ENCODE results near the gene PLEKHG7.

The PLEKHG7 gene

DNA sequence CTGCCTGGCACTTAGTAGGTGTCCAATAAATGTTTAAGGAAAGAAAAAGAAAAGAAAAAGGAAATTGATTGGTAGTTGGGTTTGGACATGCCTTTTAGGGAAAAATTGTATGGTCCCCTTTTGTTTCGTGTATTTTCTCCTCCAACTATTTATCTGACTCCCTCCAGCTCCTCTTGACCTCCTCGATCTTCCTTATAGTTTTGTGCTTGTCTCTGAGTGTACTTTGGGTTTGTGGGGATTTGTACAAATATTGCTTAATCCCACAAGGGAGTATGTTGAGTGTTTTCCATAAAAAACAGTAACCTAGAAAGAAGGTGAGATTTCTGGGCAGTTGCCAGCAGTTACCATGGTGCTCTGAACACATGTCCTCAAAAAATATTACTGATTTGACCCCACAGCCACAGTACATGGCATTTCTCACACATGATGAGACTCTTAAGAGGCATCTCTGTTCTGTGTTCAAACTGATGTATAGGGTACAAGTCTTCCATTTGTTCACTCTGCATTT lies 15.7 kb downstream of the PLEKHG7 start:
- H3K9me3 Mint-ChIP-seq = no peaks in the 10 kb centered on the region
- H3K27me3 Mint-ChIP-seq = peaks cover 55% of the 10 kb centered on the region
- H3K4me3 Mint-ChIP-seq = no peak overlapping the region
- H3K27ac Mint-ChIP-seq (ENCODE audit: low read depth) = no peak overlapping the region
- no peaks in the 10 kb centered on the region for H3K4me1 Mint-ChIP-seq
- ATAC-seq (replicated peaks; ENCODE audit: extremely low read depth, poor library complexity, severe bottlenecking) (no peak), DNase-seq (ENCODE audit: low spot score in 2 of 2) (no peak)
- no peaks in the 10 kb centered on the region for H3K36me3 Mint-ChIP-seq (ENCODE audit: insufficient read depth)

- Mint-ChIP-seq H3K4me1 (no peaks in the 10 kb centered on the region), H3K36me3 (ENCODE audit: insufficient read depth) (no peaks in the 10 kb centered on the region), H3K27me3 (peaks cover 54% of the 10 kb centered on the region), H3K4me3 (no peak overlapping the region), H3K9me3 (peaks cover 3% of the 10 kb centered on the region), H3K27ac (ENCODE audit: low read depth) (no peak overlapping the region)
- ATAC-seq (replicated peaks; ENCODE audit: extremely low read depth, poor library complexity, severe bottlenecking) (no peak), DNase-seq (ENCODE audit: low spot score in 2 of 2) (no peak)
Measured at GRCh38 chr12:92719674-92720073, 16.9 kb downstream of the PLEKHG7 start.

DNA sequence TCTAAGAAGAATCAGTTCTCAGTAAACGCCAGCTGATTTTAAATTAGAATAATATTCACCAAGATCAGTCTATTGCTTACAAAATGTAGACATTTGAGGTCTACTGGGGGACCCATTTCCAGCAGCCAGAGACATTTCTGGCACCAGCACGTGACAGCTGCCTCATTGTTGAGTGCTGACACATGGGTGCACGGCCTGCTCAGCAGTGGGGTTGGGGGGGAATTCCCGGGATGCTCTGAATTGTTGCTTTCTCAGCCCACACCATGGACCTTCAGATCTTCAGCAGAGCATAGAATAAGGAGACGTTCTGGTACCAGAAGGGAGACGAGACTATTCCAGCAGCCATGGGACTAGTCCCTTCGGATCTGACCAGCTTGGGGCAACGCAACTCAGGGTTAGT lies 18.3 kb downstream of the PLEKHG7 start:
- Mint-ChIP-seq H3K27ac (ENCODE audit: low read depth) (no peak overlapping the region), H3K36me3 (ENCODE audit: insufficient read depth) (no peaks in the 10 kb centered on the region), H3K4me3 (no peak overlapping the region), H3K9me3 (peaks cover 10% of the 10 kb centered on the region), H3K27me3 (peaks cover 64% of the 10 kb centered on the region), H3K4me1 (no peaks in the 10 kb centered on the region)
- ATAC-seq (replicated peaks; ENCODE audit: extremely low read depth, poor library complexity, severe bottlenecking) = no peak
- no peak for DNase-seq (ENCODE audit: low spot score in 2 of 2)

DNA sequence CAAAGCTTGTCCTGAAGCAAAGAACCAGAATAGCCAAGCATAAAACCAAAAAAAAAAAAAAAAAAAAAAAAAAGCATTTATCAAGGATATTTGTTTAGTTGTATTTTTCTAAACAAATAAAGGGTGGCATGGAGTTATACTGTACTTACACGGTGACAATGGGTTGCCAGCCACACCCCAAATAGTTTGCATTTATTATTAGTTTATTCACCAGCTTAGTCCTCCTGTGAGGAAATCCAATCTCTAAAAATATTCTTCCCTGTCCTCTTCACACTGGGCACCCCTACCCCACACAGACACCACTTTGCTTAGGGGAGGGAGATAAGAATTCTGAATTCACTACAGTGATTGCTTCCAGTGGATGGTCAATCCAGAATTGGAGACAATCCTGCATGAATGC lies 18.9 kb downstream of the PLEKHG7 start:
- no peak overlapping the region for H3K27ac Mint-ChIP-seq (ENCODE audit: low read depth)
- H3K4me3 Mint-ChIP-seq = no peak overlapping the region
- H3K9me3 Mint-ChIP-seq = peaks cover 10% of the 10 kb centered on the region
- ATAC-seq (replicated peaks; ENCODE audit: extremely low read depth, poor library complexity, severe bottlenecking) (no peak), DNase-seq (ENCODE audit: low spot score in 2 of 2) (no peak)
- H3K27me3 Mint-ChIP-seq = peaks cover 64% of the 10 kb centered on the region
- no peaks in the 10 kb centered on the region for H3K36me3 Mint-ChIP-seq (ENCODE audit: insufficient read depth)
- H3K4me1 Mint-ChIP-seq = no peaks in the 10 kb centered on the region

GRCh38 chr12:92722897-92723296 lies 20.1 kb downstream of the PLEKHG7 start:
- Mint-ChIP-seq H3K27me3 (peaks cover 64% of the 10 kb centered on the region), H3K4me3 (no peak overlapping the region), H3K9me3 (peaks cover 10% of the 10 kb centered on the region), H3K36me3 (ENCODE audit: insufficient read depth) (no peaks in the 10 kb centered on the region), H3K4me1 (no peaks in the 10 kb centered on the region), H3K27ac (ENCODE audit: low read depth) (no peak overlapping the region)
- ATAC-seq (replicated peaks; ENCODE audit: extremely low read depth, poor library complexity, severe bottlenecking) (no peak), DNase-seq (ENCODE audit: low spot score in 2 of 2) (no peak)

DNA sequence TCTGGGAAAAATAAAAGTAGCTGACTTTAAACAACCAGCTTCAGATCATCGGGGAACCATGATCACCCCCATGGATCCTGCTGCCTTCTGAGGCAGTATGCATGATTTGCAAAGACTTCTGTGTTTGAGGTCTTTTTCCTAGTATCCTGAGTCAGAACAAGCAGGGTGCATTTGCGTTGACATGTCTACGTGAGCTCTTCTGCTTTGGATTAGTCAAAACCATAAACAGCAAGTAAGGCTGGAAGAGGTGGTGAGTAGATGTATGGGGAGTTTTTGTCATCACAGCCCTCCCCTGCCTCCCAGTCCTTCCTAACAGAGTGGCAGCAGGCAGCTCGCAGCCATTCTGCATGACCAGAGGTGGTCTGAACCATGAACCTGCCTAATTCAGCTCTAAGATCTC lies 24.1 kb downstream of the PLEKHG7 start:
- Mint-ChIP-seq H3K27me3 (peaks cover 33% of the 10 kb centered on the region), H3K36me3 (ENCODE audit: insufficient read depth) (no peaks in the 10 kb centered on the region), H3K4me1 (no peaks in the 10 kb centered on the region), H3K27ac (ENCODE audit: low read depth) (no peak overlapping the region), H3K9me3 (peaks cover 10% of the 10 kb centered on the region), H3K4me3 (no peak overlapping the region)
- ATAC-seq (replicated peaks; ENCODE audit: extremely low read depth, poor library complexity, severe bottlenecking) (no peak), DNase-seq (ENCODE audit: low spot score in 2 of 2) (no peak)

DNA sequence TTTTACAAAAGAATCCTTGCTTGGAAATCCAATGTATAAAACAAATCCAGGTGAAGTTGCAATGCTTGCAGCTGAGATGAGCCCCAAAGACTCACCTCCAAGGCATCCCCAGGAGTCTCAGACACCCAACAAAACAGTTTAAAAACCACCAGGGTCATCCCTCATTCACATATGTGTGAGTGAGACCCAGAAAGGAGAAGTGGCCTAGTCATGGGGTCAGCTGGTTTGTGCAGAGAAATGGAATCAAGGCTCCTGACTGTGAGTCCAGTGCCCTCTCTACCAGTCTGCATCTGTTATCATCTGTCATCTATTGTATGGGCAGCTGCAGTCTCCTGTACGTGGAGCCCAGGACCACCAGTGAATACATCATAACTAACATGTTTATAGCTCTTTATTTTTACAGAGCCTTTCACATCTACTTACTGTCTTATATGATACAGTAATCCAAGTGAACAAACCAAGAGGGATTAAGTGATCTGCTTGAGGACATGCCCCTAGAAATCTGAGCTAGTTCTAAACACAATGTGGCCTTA lies 27.1 kb downstream of the PLEKHG7 start:
- Mint-ChIP-seq H3K27me3 (peaks cover 28% of the 10 kb centered on the region), H3K4me3 (no peak overlapping the region), H3K4me1 (no peaks in the 10 kb centered on the region), H3K9me3 (peaks cover 5% of the 10 kb centered on the region), H3K27ac (ENCODE audit: low read depth) (no peak overlapping the region), H3K36me3 (ENCODE audit: insufficient read depth) (no peaks in the 10 kb centered on the region)
- ATAC-seq (replicated peaks; ENCODE audit: extremely low read depth, poor library complexity, severe bottlenecking) (no peak), DNase-seq (ENCODE audit: low spot score in 2 of 2) (no peak)

DNA sequence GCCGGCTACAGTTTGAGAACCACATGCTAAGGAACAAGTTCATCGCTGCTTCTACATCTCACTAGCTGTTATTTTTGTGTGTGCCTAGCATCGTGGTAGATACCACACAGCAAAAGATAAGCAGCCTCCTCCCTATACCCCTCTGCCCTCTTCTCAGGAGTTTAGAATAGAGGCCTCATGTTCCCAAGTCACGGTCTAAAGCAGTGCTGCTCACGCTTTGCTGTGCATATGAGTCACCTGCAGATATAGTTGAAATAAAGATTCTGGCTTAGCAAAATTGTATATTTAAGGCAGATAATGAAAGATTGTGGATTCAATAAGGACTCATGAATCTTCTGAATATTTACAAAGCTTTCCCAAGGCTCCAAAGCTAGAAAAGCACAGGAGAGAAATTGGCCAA lies 28.0 kb downstream of the PLEKHG7 start:
- no peak for ATAC-seq (replicated peaks; ENCODE audit: extremely low read depth, poor library complexity, severe bottlenecking)
- Mint-ChIP-seq H3K27ac (ENCODE audit: low read depth) (no peak overlapping the region), H3K4me1 (no peaks in the 10 kb centered on the region), H3K36me3 (ENCODE audit: insufficient read depth) (no peaks in the 10 kb centered on the region), H3K27me3 (peaks cover 25% of the 10 kb centered on the region), H3K4me3 (no peak overlapping the region), H3K9me3 (no peaks in the 10 kb centered on the region)
- DNase-seq (ENCODE audit: low spot score in 2 of 2) = no peak

GRCh38 chr12:92732216-92732615 lies 29.4 kb downstream of the PLEKHG7 start:
- H3K36me3 Mint-ChIP-seq (ENCODE audit: insufficient read depth) = no peaks in the 10 kb centered on the region
- H3K9me3 Mint-ChIP-seq = no peaks in the 10 kb centered on the region
- no peak overlapping the region for H3K4me3 Mint-ChIP-seq
- no peak overlapping the region for H3K27ac Mint-ChIP-seq (ENCODE audit: low read depth)
- DNase-seq (ENCODE audit: low spot score in 2 of 2) (no peak), ATAC-seq (replicated peaks; ENCODE audit: extremely low read depth, poor library complexity, severe bottlenecking) (no peak)
- H3K27me3 Mint-ChIP-seq = peaks cover 35% of the 10 kb centered on the region
- no peaks in the 10 kb centered on the region for H3K4me1 Mint-ChIP-seq

GRCh38 chr12:92732716-92733115 lies 29.9 kb downstream of the PLEKHG7 start:
- Mint-ChIP-seq H3K27me3 (peaks cover 40% of the 10 kb centered on the region), H3K9me3 (no peaks in the 10 kb centered on the region), H3K27ac (ENCODE audit: low read depth) (no peak overlapping the region), H3K36me3 (ENCODE audit: insufficient read depth) (no peaks in the 10 kb centered on the region), H3K4me1 (no peaks in the 10 kb centered on the region), H3K4me3 (no peak overlapping the region)
- ATAC-seq (replicated peaks; ENCODE audit: extremely low read depth, poor library complexity, severe bottlenecking) (no peak), DNase-seq (ENCODE audit: low spot score in 2 of 2) (no peak)

DNA sequence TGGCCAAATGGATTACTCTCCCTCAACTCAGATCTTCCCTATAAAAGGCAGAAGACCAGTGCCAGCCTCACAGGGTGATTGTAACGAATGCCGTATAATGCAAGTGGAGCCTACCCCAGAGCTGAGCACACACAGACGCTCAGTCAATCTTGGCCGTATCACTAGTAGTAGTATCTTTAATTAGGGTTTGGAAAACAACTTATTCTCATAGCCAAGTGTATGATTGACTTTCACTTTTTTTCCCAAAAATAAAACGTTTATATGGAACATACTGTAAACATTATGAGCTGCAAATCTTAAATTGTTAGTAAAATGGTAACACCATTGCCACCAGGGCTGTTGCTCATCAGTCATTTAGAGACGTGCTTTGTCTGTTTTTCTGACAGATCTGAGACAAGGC lies 30.4 kb downstream of the PLEKHG7 start:
- ATAC-seq (replicated peaks; ENCODE audit: extremely low read depth, poor library complexity, severe bottlenecking) = no peak
- H3K4me1 Mint-ChIP-seq = no peaks in the 10 kb centered on the region
- peaks cover 45% of the 10 kb centered on the region for H3K27me3 Mint-ChIP-seq
- DNase-seq (ENCODE audit: low spot score in 2 of 2) = no peak
- H3K36me3 Mint-ChIP-seq (ENCODE audit: insufficient read depth) = no peaks in the 10 kb centered on the region
- H3K9me3 Mint-ChIP-seq = no peaks in the 10 kb centered on the region
- no peak overlapping the region for H3K4me3 Mint-ChIP-seq
- no peak overlapping the region for H3K27ac Mint-ChIP-seq (ENCODE audit: low read depth)

GRCh38 chr12:92733661-92734060 lies 30.9 kb downstream of the PLEKHG7 start:
- Mint-ChIP-seq H3K36me3 (ENCODE audit: insufficient read depth) (no peaks in the 10 kb centered on the region), H3K4me3 (no peak overlapping the region), H3K9me3 (no peaks in the 10 kb centered on the region), H3K27me3 (peaks cover 45% of the 10 kb centered on the region), H3K4me1 (no peaks in the 10 kb centered on the region), H3K27ac (ENCODE audit: low read depth) (no peak overlapping the region)
- ATAC-seq (replicated peaks; ENCODE audit: extremely low read depth, poor library complexity, severe bottlenecking) (no peak), DNase-seq (ENCODE audit: low spot score in 2 of 2) (no peak)

GRCh38 chr12:92735131-92735721 lies 32.4 kb downstream of the PLEKHG7 start:
- Mint-ChIP-seq H3K27me3 (peaks cover 45% of the 10 kb centered on the region), H3K4me1 (no peaks in the 10 kb centered on the region), H3K4me3 (no peak overlapping the region), H3K9me3 (no peaks in the 10 kb centered on the region), H3K36me3 (ENCODE audit: insufficient read depth) (no peaks in the 10 kb centered on the region), H3K27ac (ENCODE audit: low read depth) (no peak overlapping the region)
- ATAC-seq (replicated peaks; ENCODE audit: extremely low read depth, poor library complexity, severe bottlenecking) (no peak), DNase-seq (ENCODE audit: low spot score in 2 of 2) (no peak)
